Coronary artery (tissue), 2 donors: ENCODE data around the gene GNL1.
"Not testable (repeated sequence)": the region's sequence is repeated elsewhere in the genome, so short reads cannot be mapped to it uniquely, and the experiment has no call there.

Source experiments
- DNase-seq: peaks from one replicate; pipeline ENCODE4 v3.0.0-alpha.2; 2017; ENCODE audit warnings: low spot score
- H3K27ac ChIP-seq, 2 donors: fragments of 200-600 bp; sonication (generic); one replicate each; pipeline ENCODE4 v1.5.1; 2016 to 2019
- H3K4me3 ChIP-seq: fragments of 200-600 bp; sonication (generic); 2 replicates; pipeline ENCODE4 v1.5.1; 2016; ENCODE audit warnings: mild to moderate bottlenecking, moderate library complexity
- TF ChIP-seq, protein P1 (sequence below): fragments of 200-600 bp; sonication (generic); IDR thresholded peaks from one replicate; pipeline ENCODE4 v1.5.1; 2019; ENCODE audit warnings: antibody characterized with exemption

GNL1 gene

GRCh38 chr6:30598912-30599624, 42.8 kb upstream of the GNL1 start:
- H3K27ac ChIP-seq, result no peak overlapping the region
- TF ChIP-seq, protein P1, sequence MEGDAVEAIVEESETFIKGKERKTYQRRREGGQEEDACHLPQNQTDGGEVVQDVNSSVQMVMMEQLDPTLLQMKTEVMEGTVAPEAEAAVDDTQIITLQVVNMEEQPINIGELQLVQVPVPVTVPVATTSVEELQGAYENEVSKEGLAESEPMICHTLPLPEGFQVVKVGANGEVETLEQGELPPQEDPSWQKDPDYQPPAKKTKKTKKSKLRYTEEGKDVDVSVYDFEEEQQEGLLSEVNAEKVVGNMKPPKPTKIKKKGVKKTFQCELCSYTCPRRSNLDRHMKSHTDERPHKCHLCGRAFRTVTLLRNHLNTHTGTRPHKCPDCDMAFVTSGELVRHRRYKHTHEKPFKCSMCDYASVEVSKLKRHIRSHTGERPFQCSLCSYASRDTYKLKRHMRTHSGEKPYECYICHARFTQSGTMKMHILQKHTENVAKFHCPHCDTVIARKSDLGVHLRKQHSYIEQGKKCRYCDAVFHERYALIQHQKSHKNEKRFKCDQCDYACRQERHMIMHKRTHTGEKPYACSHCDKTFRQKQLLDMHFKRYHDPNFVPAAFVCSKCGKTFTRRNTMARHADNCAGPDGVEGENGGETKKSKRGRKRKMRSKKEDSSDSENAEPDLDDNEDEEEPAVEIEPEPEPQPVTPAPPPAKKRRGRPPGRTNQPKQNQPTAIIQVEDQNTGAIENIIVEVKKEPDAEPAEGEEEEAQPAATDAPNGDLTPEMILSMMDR, result no peak
- DNase-seq, result no peak
- no peak overlapping the region for H3K4me3 ChIP-seq

GRCh38 chr6:30597315-30598144, 41.2 kb upstream of the GNL1 start:
- H3K4me3 ChIP-seq, DNase-seq: not testable (repeated sequence)
- TF ChIP-seq, protein P1, result peak; percentile 70
- peak overlapping the region in 1 of 2 donors; percentile 28 for H3K27ac ChIP-seq

GRCh38 chr6:30592287-30592686, 36.0 kb upstream of the GNL1 start:
- no peak for DNase-seq
- Histone ChIP-seq H3K27ac (no peak overlapping the region), H3K4me3 (no peak overlapping the region)
- TF ChIP-seq, protein P1, result no peak

- DNase-seq, result no peak
- Histone ChIP-seq H3K27ac (peak overlapping the region in 1 of 2 donors; percentile 26), H3K4me3 (no peak overlapping the region)
- TF ChIP-seq, protein P1, result no peak
These were observed 34.7 kb upstream of the GNL1 start for GRCh38 chr6:30591008-30591407.

- Histone ChIP-seq H3K4me3 (no peak overlapping the region), H3K27ac (peak overlapping the region in 1 of 2 donors; percentile 26)
- no peak for DNase-seq
- TF ChIP-seq, protein P1, result no peak
These were observed 34.2 kb upstream of the GNL1 start for GRCh38 chr6:30590509-30590908.

GRCh38 chr6:30589754-30590358, 33.6 kb upstream of the GNL1 start:
- Histone ChIP-seq H3K4me3 (no peak overlapping the region), H3K27ac (no peak overlapping the region)
- TF ChIP-seq, protein P1, result no peak
- DNase-seq, result no peak
